PFSK-1 (cell line): ENCODE data around the gene NR6A1.

Experiments used
- POLR2AphosphoS5 ChIP-seq: IDR thresholded peaks from 2 replicates; pipeline ENCODE4 v1.6.1; 2012; ENCODE audit warnings: low read depth, mild to moderate bottlenecking, control low read depth, low read length, moderate library complexity
- TAF1 ChIP-seq: IDR thresholded peaks from 2 replicates; pipeline ENCODE4 v1.6.1; 2012; ENCODE audit warnings: low read length, control low read depth, borderline replicate concordance; ENCODE audit not compliant: insufficient read depth

DNA sequence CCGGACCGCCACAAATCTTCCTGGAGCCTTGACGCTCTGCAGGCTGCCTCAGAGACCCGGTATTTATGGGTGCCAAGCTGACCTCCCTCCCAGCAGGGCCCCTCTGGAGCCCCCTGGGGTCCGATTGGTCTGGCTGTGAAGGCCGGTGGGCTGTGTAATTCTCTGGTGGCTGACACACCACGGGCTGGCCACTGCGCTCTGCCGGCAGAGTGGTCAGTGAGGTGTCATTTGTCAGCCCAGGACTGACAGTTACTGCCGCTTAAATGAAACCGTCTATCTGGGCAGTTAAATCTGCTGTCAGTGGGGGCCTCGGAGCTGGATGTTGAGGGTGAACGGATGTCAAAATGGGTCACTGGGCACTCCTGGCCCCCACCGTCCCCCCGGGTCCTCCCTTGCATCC, 274.6 kb downstream of the NR6A1 start:
- no peak for TF ChIP-seq POLR2AphosphoS5
- TF ChIP-seq TAF1 = no peak
